ENCODE data around the gene ADCY10. TPM values are rescaled to one million over a fixed set of nuclear protein-coding genes. Genes with fewer than 3 reads are reported as not detected.

Gene ADCY10
- total RNA-seq, 1 experiment from 2014 or later: 0.20 TPM

- Mint-ChIP-seq H3K9me3 (no peaks in the 10 kb centered on the region), H3K36me3 (ENCODE audit: insufficient read depth in 1 of 3, low read depth in 3 of 3) (no peaks in the 10 kb centered on the region), H3K27ac (no peak overlapping the region), H3K4me3 (no peak overlapping the region), H3K27me3 (ENCODE audit: low read depth) (no peaks in the 10 kb centered on the region; the same call in 1 of the 2 replicates), H3K4me1 (no peaks in the 10 kb centered on the region)
- no peak for DNase-seq
- H3K56ac ChIP-seq (ENCODE audit: insufficient read length, low read depth, low read length): no peak overlapping the region
- no peak overlapping the region for H4K8ac ChIP-seq (replicated peaks; ENCODE audit: insufficient read length, low read depth, low read length)
- no peaks in the 10 kb centered on the region for H4K20me1 ChIP-seq (ENCODE audit: control insufficient read depth, insufficient read depth, insufficient read length)
- no peak overlapping the region for H3K18ac ChIP-seq (ENCODE audit: insufficient read length, low read depth, low read length)
- H3K79me2 ChIP-seq (ENCODE audit: insufficient read depth, low read length): no peaks in the 10 kb centered on the region
- H3K9ac ChIP-seq (ENCODE audit: extremely low read depth, insufficient read length, low read length): no peak overlapping the region
- H3K79me1 ChIP-seq (ENCODE audit: insufficient read depth, low read depth, low read length, poor library complexity, severe bottlenecking): no peaks in the 10 kb centered on the region
- H2BK120ac ChIP-seq (ENCODE audit: low read depth, low read length, poor library complexity, severe bottlenecking): no peak overlapping the region
- H3K4ac ChIP-seq (ENCODE audit: low read depth, low read length): no peak overlapping the region
- H2BK12ac ChIP-seq (ENCODE audit: insufficient read length, low read depth, low read length): no peak overlapping the region
- H3K4me2 ChIP-seq (ENCODE audit: insufficient read depth, insufficient read length, low read length): no peak overlapping the region
- no peaks in the 10 kb centered on the region for H3K27me3 ChIP-seq (ENCODE audit: insufficient read depth, low read length)
- H2BK15ac ChIP-seq (ENCODE audit: low read depth, low read length): no peak overlapping the region
- WGBS (ENCODE audit: extremely low coverage, insufficient read length, low lambda C conversion rate): no CpG with 5 or more reads among the region's 3 CpGs
- no peak overlapping the region for H2AFZ ChIP-seq (ENCODE audit: low read length)
- TF ChIP-seq, protein P1, sequence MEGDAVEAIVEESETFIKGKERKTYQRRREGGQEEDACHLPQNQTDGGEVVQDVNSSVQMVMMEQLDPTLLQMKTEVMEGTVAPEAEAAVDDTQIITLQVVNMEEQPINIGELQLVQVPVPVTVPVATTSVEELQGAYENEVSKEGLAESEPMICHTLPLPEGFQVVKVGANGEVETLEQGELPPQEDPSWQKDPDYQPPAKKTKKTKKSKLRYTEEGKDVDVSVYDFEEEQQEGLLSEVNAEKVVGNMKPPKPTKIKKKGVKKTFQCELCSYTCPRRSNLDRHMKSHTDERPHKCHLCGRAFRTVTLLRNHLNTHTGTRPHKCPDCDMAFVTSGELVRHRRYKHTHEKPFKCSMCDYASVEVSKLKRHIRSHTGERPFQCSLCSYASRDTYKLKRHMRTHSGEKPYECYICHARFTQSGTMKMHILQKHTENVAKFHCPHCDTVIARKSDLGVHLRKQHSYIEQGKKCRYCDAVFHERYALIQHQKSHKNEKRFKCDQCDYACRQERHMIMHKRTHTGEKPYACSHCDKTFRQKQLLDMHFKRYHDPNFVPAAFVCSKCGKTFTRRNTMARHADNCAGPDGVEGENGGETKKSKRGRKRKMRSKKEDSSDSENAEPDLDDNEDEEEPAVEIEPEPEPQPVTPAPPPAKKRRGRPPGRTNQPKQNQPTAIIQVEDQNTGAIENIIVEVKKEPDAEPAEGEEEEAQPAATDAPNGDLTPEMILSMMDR (conservative IDR thresholded peaks at IDR 0.05): no peak
- no peak overlapping the region for H2BK5ac ChIP-seq (ENCODE audit: insufficient read length, low read length)
- no peaks in the 10 kb centered on the region for H3K9me3 ChIP-seq (ENCODE audit: control insufficient read depth, low read depth, low read length)
- no peaks in the 10 kb centered on the region for H3K23me2 ChIP-seq (ENCODE audit: insufficient read length, low read depth, low read length, poor library complexity, severe bottlenecking)
- H3K27ac ChIP-seq (ENCODE audit: insufficient read length, low read depth, low read length): no peak overlapping the region
- no peak overlapping the region for H2BK20ac ChIP-seq (ENCODE audit: low read depth, low read length, poor library complexity, severe bottlenecking)
- H3T11ph ChIP-seq (ENCODE audit: low read length): no peak overlapping the region
- H4K5ac ChIP-seq (ENCODE audit: insufficient read length, low read depth, low read length): no peak overlapping the region
- no peaks in the 10 kb centered on the region for H3K4me1 ChIP-seq (ENCODE audit: insufficient read depth, low read length)
- H3K23ac ChIP-seq (ENCODE audit: insufficient read length, low read depth, low read length): no peak overlapping the region
- no peak overlapping the region for H2AK5ac ChIP-seq (ENCODE audit: insufficient read length, low read length)
- H3K14ac ChIP-seq (ENCODE audit: insufficient read depth, low read length): no peak overlapping the region
- no peak overlapping the region for H4K91ac ChIP-seq (ENCODE audit: insufficient read length, low read depth, low read length)
These were observed 72.4 kb downstream of the ADCY10 start for GRCh38 chr1:167841530-167841929.

All from H9 (cell line).